Transverse colon (tissue), 3 donors: ENCODE results near the gene MRTO4.

Experiments
- CTCF ChIP-seq, 5 experiments: fragments of 200-600 bp in 3 of 5; fragments of 450-650 bp in 2 of 5; sonication (generic) in 3 of 5; IDR thresholded peaks; 1 replicate in 2 of 5; 2 replicates in 3 of 5; pipeline ENCODE4 v1.5.1; 2016 to 2017; ENCODE audit warnings: antibody characterized with exemption in 5 of 5, inconsistent platforms in 3 of 5, mild to moderate bottlenecking in 2 of 5, moderate library complexity in 1 of 5
- EP300 ChIP-seq: sonication (generic); formaldehyde crosslinking; IDR thresholded peaks from one replicate; pipeline ENCODE4 v1.6.1; 2017; ENCODE audit warnings: antibody characterized with exemption, low read depth

- TF ChIP-seq EP300 (no peak), CTCF (IDR thresholded peaks at IDR 0.05) (no peak)
Measured at GRCh38 chr1:19273106-19273843, 21.7 kb downstream of the MRTO4 start.
